Testis (tissue), 3 donors: Measurements from ENCODE around the gene EFNA5. TPM values are rescaled to one million over a fixed set of nuclear protein-coding genes. Genes with fewer than 3 reads are reported as not detected.
"Not testable (repeated sequence)": the region's sequence is repeated elsewhere in the genome, so short reads cannot be mapped to it uniquely, and the experiment has no call there.

Experiments used
- DNase-seq: peaks from one replicate; pipeline ENCODE4 v3.0.0-alpha.2; 2019
- H3K27ac ChIP-seq, 2 donors: fragments of 200-600 bp; sonication (generic); one replicate each; pipeline ENCODE4 v1.5.1; 2019
- H3K27me3 ChIP-seq: fragments of 200-600 bp; sonication (generic); one replicate; pipeline ENCODE4 v1.5.1; 2019
- H3K36me3 ChIP-seq: fragments of 200-600 bp; sonication (generic); one replicate; pipeline ENCODE4 v1.5.1; 2017; ENCODE audit warnings: low read depth; ENCODE audit errors: missing control alignments
- H3K4me1 ChIP-seq: fragments of 200-600 bp; sonication (generic); one replicate; pipeline ENCODE4 v1.5.1; 2019
- H3K4me3 ChIP-seq, 2 donors: fragments of 200-600 bp; sonication (generic); one replicate each; pipeline ENCODE4 v1.5.1; 2017 to 2019
- H3K9me3 ChIP-seq: fragments of 200-600 bp; sonication (generic); one replicate; pipeline ENCODE4 v1.5.1; 2017
- POLR2A ChIP-seq: fragments of 450-650 bp; IDR thresholded peaks from one replicate; pipeline ENCODE4 v1.6.1; 2017; ENCODE audit warnings: antibody characterized with exemption, mild to moderate bottlenecking, moderate library complexity
- WGBS, 2 donors: methylation state at CpG; one replicate each; pipeline ENCODE4 v1.1.5; 2018; 5-methylcytosine and 5-hydroxymethylcytosine counted together
- intact Hi-C: fragments of 100-400 bp; cut with DNase I; formaldehyde crosslinking; loops from one replicate; pipeline ENCODE4 v1.15.1; 2023; ENCODE audit warnings: low total_unique reads
- polyA plus RNA-seq: library from polyadenylated mRNA; stranded (reverse); fragments of 350-450 nt; fragmentation: Illumina TruSeq; extraction: RNeasy Lipid Tissue Mini Kit (QIAGEN cat#74804); gene quantifications from one replicate; pipeline ENCODE4 v1.2.3, GENCODE V29; 2014; ENCODE audit warnings: low read depth, low replicate concordance; ENCODE audit not compliant: insufficient read depth
- total RNA-seq, 2 donors: library from RNA; depleted of rRNA; stranded (reverse); fragments of >200 nt; gene quantifications; one replicate each; pipeline ENCODE4 v1.2.3, GENCODE V29; 2016
- TF ChIP-seq, protein P1 (sequence below), 3 experiments: fragments of 450-650 bp in 2 of 3; fragments of 200-600 bp in 1 of 3; sonication (generic) in 1 of 3; IDR thresholded peaks; one replicate each; pipeline ENCODE4 v1.5.1; 2016 to 2019; ENCODE audit warnings: antibody characterized with exemption in 3 of 3, mild to moderate bottlenecking in 2 of 3, moderate library complexity in 1 of 3

The EFNA5 gene
- total and polyA plus RNA-seq, 3 donors from 2014 or later: 2.6 to 5.4 (median 3.5) TPM

DNA sequence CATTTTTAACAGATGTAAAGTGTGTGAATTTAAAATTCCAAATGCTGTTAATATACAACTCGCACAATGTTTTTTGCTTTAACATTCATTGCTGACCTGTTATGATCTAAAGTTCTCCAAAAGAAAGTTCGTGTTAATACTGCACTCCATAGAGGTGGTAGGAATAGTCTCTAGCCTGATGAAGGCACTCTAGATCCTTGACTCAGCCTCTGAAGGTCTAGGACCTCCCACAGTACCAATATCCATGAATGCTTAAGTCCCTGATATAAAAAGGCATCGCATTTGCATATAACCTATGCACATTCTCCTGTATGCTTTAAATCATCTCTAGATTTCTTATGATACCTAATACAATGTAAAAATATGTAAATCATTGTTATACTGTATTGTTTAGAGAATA, 213.6 kb downstream of the EFNA5 start:
- intact Hi-C loops: no loop called here
- Histone ChIP-seq H3K4me1 (no peaks in the 10 kb centered on the region), H3K9me3 (no peaks in the 10 kb centered on the region), H3K4me3 (no peak overlapping the region), H3K27me3 (no peaks in the 10 kb centered on the region), H3K27ac (no peak overlapping the region), H3K36me3 (no peaks in the 10 kb centered on the region)
- TF ChIP-seq POLR2A: no peak
- TF ChIP-seq, protein P1, sequence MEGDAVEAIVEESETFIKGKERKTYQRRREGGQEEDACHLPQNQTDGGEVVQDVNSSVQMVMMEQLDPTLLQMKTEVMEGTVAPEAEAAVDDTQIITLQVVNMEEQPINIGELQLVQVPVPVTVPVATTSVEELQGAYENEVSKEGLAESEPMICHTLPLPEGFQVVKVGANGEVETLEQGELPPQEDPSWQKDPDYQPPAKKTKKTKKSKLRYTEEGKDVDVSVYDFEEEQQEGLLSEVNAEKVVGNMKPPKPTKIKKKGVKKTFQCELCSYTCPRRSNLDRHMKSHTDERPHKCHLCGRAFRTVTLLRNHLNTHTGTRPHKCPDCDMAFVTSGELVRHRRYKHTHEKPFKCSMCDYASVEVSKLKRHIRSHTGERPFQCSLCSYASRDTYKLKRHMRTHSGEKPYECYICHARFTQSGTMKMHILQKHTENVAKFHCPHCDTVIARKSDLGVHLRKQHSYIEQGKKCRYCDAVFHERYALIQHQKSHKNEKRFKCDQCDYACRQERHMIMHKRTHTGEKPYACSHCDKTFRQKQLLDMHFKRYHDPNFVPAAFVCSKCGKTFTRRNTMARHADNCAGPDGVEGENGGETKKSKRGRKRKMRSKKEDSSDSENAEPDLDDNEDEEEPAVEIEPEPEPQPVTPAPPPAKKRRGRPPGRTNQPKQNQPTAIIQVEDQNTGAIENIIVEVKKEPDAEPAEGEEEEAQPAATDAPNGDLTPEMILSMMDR (IDR thresholded peaks at IDR 0.05): no peak
- 84 to 95% methylated on average over 3 of the region's 3 CpGs for WGBS, 2 donors
- no peak for DNase-seq

DNA sequence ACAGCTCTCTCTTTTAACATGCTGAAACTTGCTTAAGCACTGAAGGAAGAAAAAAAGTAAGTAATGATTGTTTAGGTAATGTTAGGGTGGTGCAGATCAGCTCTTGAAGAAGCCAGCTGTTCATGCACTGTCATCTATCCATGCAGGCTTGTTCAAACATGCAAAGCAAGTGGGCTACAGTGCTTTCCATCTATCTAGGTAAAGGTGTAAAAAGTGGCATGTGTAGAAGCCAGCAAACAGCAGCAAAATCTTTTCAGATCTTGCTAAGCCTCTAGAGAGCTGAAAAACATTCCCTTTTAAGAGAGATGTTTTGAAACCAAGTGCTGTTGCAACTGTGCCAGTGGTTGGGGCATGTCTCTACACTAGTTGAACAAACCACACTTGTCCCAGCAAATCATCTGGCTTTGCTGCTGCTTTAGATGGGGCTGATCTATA, 214.4 kb downstream of the EFNA5 start:
- no peak overlapping the region for H3K27ac ChIP-seq
- H3K9me3 ChIP-seq: no peaks in the 10 kb centered on the region
- H3K27me3 ChIP-seq: no peaks in the 10 kb centered on the region
- no peak for DNase-seq
- no peak overlapping the region for H3K4me3 ChIP-seq
- intact Hi-C loops: no loop called here
- H3K36me3 ChIP-seq: no peaks in the 10 kb centered on the region
- TF ChIP-seq, protein P1 (IDR thresholded peaks at IDR 0.05): no peak
- no peak for TF ChIP-seq POLR2A
- no peaks in the 10 kb centered on the region for H3K4me1 ChIP-seq

DNA sequence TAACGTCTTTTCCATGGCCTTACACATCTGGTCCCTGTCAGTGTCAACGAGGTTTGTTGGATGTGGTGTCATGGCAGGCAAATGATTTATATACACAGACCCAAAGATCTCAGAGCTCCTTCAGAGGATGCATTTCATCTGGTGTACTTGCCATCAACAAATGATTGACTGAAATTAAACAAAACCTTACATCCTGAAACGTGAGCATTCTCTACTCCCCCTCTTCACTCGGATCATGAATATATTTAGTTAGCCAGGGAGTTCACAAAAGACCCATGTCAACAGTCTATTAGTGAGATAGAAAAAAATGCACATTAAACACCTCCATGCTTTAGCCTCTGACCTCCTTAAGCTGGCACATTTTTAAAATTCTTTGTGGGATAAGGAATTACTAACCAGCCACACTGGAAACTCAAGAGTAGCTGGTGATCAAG, 215.6 kb downstream of the EFNA5 start:
- Histone ChIP-seq H3K4me3 (no peak overlapping the region), H3K36me3 (no peaks in the 10 kb centered on the region), H3K27me3 (no peaks in the 10 kb centered on the region), H3K9me3 (no peaks in the 10 kb centered on the region), H3K27ac (no peak overlapping the region), H3K4me1 (no peaks in the 10 kb centered on the region)
- TF ChIP-seq POLR2A: no peak
- TF ChIP-seq, protein P1 (IDR thresholded peaks at IDR 0.05): no peak
- intact Hi-C loops: no loop called here
- WGBS, 2 donors: 77% methylated on average over 4 of the region's 4 CpGs
- no peak for DNase-seq

DNA sequence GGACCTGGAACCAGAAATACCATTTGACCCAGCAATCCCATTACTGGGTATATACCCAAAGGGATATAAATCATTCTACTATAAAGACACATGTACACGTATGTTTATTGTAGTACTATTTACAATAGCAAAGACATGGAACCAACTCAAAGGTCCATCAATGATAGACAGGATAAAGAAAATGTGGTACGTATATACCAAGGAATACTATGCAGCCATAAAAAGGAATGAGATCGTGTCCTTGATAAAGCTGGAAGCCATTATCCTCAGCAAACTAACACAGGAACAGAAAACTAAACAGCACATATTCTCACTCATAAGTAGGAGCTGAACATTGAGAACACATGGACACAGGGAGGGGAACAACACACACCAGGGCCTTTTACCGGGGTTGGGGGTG, 218.9 kb downstream of the EFNA5 start:
- H3K27ac ChIP-seq, DNase-seq, H3K4me1 ChIP-seq, H3K27me3 ChIP-seq, H3K9me3 ChIP-seq, H3K4me3 ChIP-seq, intact Hi-C loops, H3K36me3 ChIP-seq: not testable (repeated sequence)
- 90 to 95% methylated on average over 4 of the region's 4 CpGs for WGBS, 2 donors

DNA sequence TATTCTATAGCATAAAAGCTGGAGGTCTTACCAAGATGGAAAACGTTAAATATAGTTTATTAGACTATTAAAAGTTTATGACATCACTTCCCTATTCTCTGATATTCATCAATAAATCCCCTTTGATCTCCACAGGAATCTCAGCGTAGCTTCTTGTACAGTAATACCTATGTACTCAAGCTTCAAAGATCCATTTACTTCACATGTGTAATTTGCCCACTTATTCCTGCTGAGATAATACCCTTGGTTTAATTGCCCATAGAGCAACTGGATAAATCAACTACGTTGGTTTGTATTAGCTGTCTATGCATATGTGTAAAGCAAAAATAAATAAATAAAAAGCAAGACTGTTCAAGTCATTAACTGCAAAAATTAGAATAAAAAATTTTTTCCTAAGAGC, 219.7 kb downstream of the EFNA5 start:
- Histone ChIP-seq H3K27me3 (no peaks in the 10 kb centered on the region), H3K9me3 (no peaks in the 10 kb centered on the region), H3K27ac (no peak overlapping the region), H3K4me1 (no peaks in the 10 kb centered on the region), H3K36me3 (no peaks in the 10 kb centered on the region), H3K4me3 (no peak overlapping the region)
- DNase-seq: no peak
- WGBS, 2 donors: 83 to 90% methylated on average over 3 of the region's 3 CpGs
- intact Hi-C loops: no loop called here
- TF ChIP-seq, protein P1 (IDR thresholded peaks at IDR 0.05): no peak
- no peak for TF ChIP-seq POLR2A
